Lower lobe of right lung (tissue), 2 donors: ENCODE measurements around the gene TCF7L1. TPM values are rescaled to one million over a fixed set of nuclear protein-coding genes. Genes with fewer than 3 reads are reported as not detected.

Source experiments
- ATAC-seq, 2 donors: fragments of 200-7000 bp; cut with Tn5 transposase; one replicate each; pipeline ENCODE4 v1.9.1; 2020 to 2022; ENCODE audit warnings: mild to moderate bottlenecking in 2 of 2, moderate library complexity in 2 of 2
- DNase-seq: peaks from one replicate; pipeline ENCODE4 v3.0.0-alpha.2; 2020
- H3K27ac ChIP-seq: fragments of 200-600 bp; one replicate; pipeline ENCODE4 v1.8.0; 2022
- H3K27me3 ChIP-seq: fragments of 200-600 bp; one replicate; pipeline ENCODE4 v1.8.0; 2022; ENCODE audit warnings: low read depth
- H3K36me3 ChIP-seq: fragments of 200-600 bp; one replicate; pipeline ENCODE4 v1.8.0; 2022; ENCODE audit warnings: mild to moderate bottlenecking
- H3K4me1 ChIP-seq: fragments of 200-600 bp; one replicate; pipeline ENCODE4 v1.8.0; 2022
- H3K4me3 ChIP-seq: fragments of 200-600 bp; one replicate; pipeline ENCODE4 v1.8.0; 2022; ENCODE audit warnings: mild to moderate bottlenecking
- H3K9me3 ChIP-seq: fragments of 200-600 bp; one replicate; pipeline ENCODE4 v1.8.0; 2022
- CTCF ChIP-seq: fragments of 200-600 bp; IDR thresholded peaks from one replicate; pipeline ENCODE4 v1.8.0; 2022; ENCODE audit warnings: antibody characterized with exemption, mild to moderate bottlenecking
- intact Hi-C: fragments of 100-400 bp; cut with DNase I; formaldehyde crosslinking; loops from one replicate; pipeline ENCODE4 v1.11.0; 2022
- total RNA-seq: library from RNA; stranded (reverse); fragmentation: NEBNext Ultra II Directional; extraction: Animal tissue kit (Norgen Biotek cat#: 25700); gene quantifications from one replicate; pipeline ENCODE4 v1.2.1, GENCODE V29; 2021
- donor health status: DM: no; HTN: yes; CAD: no; lungs with severe emphysema.

TCF7L1 gene
- total RNA-seq, 1 donor from 2014 or later: 17.1 TPM

GRCh38 chr2:85158559-85159273 lies 25.5 kb downstream of the TCF7L1 start:
- no peaks in the 10 kb centered on the region for H3K9me3 ChIP-seq
- no peak for TF ChIP-seq CTCF
- H3K4me1 ChIP-seq: peaks cover 77% of the 10 kb centered on the region
- no peak overlapping the region for H3K4me3 ChIP-seq
- H3K36me3 ChIP-seq: no peaks in the 10 kb centered on the region
- peak overlapping the region; percentile 4 for H3K27ac ChIP-seq
- intact Hi-C loops: no loop called here
- H3K27me3 ChIP-seq: no peaks in the 10 kb centered on the region
- ATAC-seq: peak; percentile 48 to 55
- peak; percentile 62 for DNase-seq

- H3K4me3 ChIP-seq: no peak overlapping the region
- H3K9me3 ChIP-seq: no peaks in the 10 kb centered on the region
- DNase-seq (no peak), ATAC-seq (no peak)
- intact Hi-C loops: no loop called here
- peaks cover 77% of the 10 kb centered on the region for H3K4me1 ChIP-seq
- TF ChIP-seq CTCF: no peak
- H3K27me3 ChIP-seq: no peaks in the 10 kb centered on the region
- H3K36me3 ChIP-seq: no peaks in the 10 kb centered on the region
- H3K27ac ChIP-seq: no peak overlapping the region
Observed at GRCh38 chr2:85159589-85159988, 26.4 kb downstream of the TCF7L1 start.

- H3K36me3 ChIP-seq: no peaks in the 10 kb centered on the region
- peak; percentile 63 to 70 for ATAC-seq
- no peak for DNase-seq
- no peaks in the 10 kb centered on the region for H3K9me3 ChIP-seq
- H3K27ac ChIP-seq: peak overlapping the region; percentile 49
- intact Hi-C loops: no loop called here
- no peaks in the 10 kb centered on the region for H3K27me3 ChIP-seq
- TF ChIP-seq CTCF: no peak
- no peak overlapping the region for H3K4me3 ChIP-seq
- H3K4me1 ChIP-seq: peaks cover 74% of the 10 kb centered on the region
Observed at GRCh38 chr2:85160966-85161960, 28.1 kb downstream of the TCF7L1 start.

GRCh38 chr2:85162746-85163301 lies 29.6 kb downstream of the TCF7L1 start:
- H3K4me3 ChIP-seq: no peak overlapping the region
- peak in 1 of 2 donors; percentile 38 for ATAC-seq
- no peak overlapping the region for H3K27ac ChIP-seq
- H3K36me3 ChIP-seq: no peaks in the 10 kb centered on the region
- no peaks in the 10 kb centered on the region for H3K27me3 ChIP-seq
- DNase-seq: no peak
- H3K9me3 ChIP-seq: no peaks in the 10 kb centered on the region
- no peak for TF ChIP-seq CTCF
- H3K4me1 ChIP-seq: peaks cover 71% of the 10 kb centered on the region
- intact Hi-C loops: no loop called here

- H3K9me3 ChIP-seq: no peaks in the 10 kb centered on the region
- DNase-seq (no peak), ATAC-seq (no peak)
- no peak overlapping the region for H3K27ac ChIP-seq
- intact Hi-C loops: no loop called here
- no peaks in the 10 kb centered on the region for H3K27me3 ChIP-seq
- H3K4me1 ChIP-seq: peaks cover 63% of the 10 kb centered on the region
- H3K36me3 ChIP-seq: no peaks in the 10 kb centered on the region
- H3K4me3 ChIP-seq: no peak overlapping the region
- no peak for TF ChIP-seq CTCF
Observed at GRCh38 chr2:85163675-85164074, 30.5 kb downstream of the TCF7L1 start.
